GM18909 (cell line): ENCODE results near the gene ZNF598.
A peak's percentile ranks its signal among the peaks of the same experiment; 100 is the strongest.

Source experiments
- ATAC-seq: cut with Tn5 transposase; IDR thresholded peaks from one replicate; pipeline ENCODE4 v1.9.1; 2021; ENCODE audit warnings: mild to moderate bottlenecking; ENCODE audit not compliant: unreplicated experiment, poor library complexity

Gene ZNF598

DNA sequence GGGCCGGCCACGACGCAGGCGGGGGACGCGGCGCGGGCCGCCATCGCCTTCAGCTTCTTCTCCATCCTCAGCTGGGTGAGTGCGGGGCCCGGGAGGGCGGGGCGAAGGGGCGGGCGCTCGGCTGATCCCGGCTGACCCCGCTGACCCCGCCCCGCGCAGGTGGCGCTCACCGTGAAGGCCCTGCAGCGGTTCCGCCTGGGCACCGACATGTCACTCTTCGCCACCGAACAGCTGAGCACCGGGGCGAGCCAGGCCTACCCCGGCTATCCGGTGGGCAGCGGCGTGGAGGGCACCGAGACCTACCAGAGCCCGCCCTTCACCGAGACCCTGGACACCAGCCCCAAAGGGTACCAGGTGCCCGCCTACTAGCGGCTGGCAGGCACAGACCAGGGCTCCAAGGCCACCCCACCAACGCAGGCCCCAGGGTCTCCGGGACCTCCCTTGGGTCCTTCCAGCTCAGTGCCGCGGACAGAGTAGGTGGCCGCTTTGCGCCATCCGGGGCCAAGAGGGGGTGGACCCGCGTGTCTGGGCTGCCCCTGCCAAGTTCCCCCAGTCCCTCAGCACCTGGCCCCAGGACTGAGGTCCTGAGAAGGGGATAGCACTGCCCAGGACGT, 16.8 kb downstream of the ZNF598 start:
- ATAC-seq, result no peak

DNA sequence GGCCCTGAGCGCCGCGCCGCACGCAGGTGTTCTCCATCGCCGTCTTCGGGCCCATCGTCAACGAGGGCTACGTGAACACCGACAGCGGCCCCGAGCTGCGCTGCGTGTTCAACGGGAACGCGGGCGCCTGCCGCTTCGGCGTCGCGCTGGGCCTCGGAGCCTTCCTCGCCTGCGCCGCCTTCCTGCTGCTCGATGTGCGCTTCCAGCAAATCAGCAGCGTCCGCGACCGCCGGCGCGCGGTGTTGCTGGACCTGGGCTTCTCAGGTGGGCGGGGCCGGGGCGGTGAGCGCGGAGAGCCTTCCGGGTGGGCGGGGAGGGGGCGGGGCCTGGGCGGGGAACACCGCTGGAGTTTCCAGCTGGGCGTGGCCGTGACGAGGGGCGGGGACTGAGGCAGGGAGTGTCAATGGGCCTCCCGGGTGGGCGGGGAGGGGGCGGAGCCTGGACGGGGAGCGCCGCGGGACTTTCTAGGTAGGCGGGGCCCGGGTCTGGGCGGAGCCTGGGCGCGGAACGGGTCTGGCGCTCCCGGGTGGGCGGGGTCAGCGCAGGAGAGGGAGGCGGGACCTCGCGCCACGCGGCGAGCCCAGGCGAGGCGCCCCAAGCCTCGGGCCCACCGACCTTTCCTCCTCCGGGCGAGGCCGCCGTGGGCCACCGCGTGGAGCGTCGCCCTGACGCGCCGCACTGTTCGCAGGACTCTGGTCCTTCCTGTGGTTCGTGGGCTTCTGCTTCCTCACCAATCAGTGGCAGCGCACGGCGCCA, 17.5 kb downstream of the ZNF598 start:
- ATAC-seq, result peak; percentile 47

DNA sequence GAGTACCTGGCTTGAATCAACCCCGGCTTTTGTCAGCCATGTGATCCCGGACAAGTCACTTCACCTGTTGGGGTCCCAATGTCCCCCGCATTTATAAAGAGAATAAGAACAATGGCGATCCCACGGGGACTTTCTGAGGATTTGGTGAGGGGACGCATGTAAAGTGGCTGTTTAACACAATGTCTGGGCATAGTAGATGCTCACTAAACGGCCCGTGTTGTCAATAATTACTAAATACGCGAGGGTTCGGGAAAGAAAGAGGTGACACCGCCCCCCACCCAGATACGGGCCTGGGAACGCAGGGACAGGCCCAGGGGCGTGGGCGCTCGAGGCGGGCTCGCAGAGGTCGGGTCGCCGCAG, 18.1 kb downstream of the ZNF598 start:
- peak; percentile 9 for ATAC-seq

DNA sequence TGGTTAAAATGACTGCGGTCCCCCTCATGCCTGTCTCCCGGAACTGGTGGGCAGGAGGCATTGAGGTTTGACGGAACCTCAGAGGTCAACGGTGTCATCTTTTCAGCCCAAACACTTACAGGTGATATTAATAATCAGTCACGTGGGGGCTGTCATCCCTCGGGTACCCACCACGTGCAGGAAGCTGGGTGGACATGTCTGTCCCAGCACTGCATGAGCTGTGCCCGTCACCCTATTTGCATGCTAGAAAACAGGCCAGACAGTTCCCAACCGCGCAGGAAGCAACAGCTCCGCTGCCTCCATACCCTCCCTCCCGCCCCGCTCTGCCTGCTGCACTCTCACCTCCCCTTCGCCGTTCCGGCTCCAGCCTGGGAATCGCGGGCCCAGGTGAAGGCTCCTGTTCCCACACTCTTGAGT, 18.5 kb downstream of the ZNF598 start:
- peak; percentile 34 for ATAC-seq

DNA sequence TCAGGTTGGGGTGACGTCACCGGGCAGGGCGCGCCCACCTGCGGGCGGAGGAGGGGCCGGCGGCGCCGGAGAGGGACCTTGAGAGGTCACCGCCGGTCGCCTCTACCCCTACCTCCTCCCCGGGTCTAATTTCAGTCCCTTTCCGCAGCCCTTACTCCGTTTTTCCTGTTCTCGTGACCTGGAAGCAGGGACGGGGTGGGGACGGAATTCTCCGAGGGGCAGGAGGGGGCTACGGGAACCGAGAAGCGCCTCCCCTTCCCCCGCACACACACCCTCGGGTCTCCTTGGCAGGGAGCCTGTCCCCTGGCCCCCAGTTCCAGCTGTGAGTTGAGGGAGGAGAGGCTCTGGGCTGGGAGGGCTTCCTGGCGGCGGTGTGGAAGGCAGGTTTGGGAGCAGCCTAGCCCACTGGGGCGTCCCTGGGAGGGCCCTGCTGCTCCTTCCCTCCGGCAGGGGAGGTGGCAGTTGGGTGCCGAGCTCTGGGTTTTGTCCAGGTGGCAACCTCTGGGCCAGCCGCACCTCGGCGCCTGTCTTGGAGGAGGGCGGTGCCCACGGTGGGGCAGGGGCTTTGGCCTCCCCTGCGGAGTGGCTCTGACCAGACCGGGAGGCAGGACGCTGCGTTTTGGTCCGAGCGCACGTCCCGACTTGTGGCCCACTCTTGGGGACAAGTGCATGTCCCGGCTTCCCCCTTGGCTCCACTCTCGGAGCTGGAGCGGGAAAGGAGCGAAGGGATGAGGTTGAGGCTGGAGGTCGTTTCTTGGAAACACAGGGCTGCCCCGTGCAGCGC, 19.1 kb downstream of the ZNF598 start:
- no peak for ATAC-seq

DNA sequence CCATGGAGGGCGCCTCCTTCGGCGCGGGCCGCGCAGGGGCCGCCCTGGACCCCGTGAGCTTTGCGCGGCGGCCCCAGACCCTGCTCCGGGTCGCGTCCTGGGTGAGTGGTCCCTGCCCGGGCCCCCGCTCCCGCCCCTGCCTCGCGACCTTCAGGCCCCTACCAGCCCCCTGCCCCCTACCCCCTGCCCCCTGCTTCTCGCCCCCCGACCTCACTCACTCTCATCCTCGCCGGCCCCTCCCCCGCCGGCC, 19.6 kb downstream of the ZNF598 start:
- ATAC-seq, result no peak

DNA sequence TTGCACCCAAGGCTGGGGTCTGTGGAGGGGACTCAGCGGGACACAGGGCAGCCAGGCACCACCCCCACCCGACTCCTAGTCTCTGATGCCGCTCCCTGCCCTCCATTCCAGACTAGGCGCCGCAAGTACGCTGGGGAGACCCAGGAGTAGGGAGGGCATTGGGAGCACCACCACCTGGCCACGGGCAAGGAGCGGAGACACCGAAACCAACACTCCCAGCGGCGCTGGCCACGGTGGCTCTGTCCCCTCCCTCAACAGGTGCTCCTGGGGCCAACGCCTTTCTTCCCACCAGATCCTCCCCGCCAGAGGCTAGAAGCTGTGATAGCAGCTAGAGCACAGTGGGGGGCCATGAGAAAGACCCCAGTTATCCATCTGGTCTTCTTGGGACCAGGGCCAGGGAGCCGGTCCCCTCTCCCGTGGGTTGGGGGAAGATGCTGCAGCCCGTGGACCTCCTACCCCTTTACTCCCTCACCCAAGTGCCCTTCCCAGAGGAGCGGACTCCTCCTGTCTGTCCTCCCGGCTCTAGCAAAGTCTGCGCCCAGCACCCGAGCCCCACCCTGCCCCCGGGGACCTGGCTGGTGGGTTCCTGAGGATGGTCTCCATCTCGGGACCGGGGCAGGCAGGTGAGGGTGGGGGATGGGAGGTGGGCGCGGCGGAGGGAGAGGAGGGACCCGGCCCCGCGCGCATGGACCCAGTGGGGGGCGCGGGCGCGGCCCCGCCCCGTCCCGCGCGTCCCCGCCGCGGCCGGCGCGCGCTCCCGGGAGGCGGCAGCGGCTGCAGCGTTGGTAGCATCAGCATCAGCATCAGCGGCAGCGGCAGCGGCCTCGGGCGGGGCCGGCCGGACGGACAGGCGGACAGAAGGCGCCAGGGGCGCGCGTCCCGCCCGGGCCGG, 20.2 kb downstream of the ZNF598 start, which contains the start of gene SYNGR3:
TSS of gene SYNGR3 (plus strand) at position 762 of the 892 bp plus-strand sequence. CDS start 133 bp downstream, outside the sequence.
- ATAC-seq, result no peak

DNA sequence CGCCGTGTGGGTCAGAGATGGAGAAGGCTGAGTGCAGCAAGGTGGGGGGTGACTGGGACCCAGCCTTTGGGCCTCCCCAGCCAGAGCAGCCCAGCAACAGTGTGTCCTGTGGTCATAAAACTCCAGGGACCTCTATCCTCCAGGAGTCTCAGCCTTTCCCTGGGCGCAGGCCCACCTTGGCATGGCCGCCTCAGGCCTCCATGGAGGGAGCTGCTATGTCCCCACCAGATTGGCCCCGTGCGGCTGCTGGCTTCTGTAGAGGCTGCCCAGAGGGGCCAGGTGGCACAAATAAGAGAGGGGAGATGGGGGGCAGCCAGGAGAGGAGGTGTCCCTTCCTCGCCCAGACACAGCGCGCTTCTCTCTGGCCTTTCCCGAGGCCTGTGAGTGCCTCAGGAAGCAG, 22.4 kb downstream of the ZNF598 start:
- no peak for ATAC-seq

DNA sequence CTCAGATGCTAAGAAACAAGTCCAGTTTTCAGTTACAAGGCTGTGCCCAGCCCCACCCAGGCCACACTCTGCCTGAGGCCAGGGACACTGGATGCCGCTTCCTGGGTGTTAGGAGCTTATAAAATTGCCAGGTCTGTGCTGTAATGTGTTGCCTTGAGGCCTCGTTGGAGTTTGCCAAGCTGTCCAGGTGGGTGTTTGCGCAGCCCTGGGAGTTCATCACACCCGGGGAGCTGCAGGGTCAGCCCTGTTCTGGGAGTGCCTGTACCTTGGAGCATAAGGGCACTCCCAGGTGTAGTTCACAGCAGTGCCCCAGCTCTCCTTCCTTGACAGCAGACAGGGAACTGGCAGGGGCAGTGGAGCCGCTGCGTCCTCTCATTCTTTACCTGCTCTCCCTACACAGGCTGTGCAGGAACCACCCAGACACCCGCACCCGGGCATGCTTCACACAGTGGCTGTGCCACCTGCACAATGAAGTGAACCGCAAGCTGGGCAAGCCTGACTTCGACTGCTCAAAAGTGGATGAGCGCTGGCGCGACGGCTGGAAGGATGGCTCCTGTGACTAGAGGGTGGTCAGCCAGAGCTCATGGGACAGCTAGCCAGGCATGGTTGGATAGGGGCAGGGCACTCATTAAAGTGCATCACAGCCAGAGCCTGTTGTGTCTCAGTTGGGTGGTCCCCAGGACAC, 24.0 kb downstream of the ZNF598 start:
- ATAC-seq, result no peak

DNA sequence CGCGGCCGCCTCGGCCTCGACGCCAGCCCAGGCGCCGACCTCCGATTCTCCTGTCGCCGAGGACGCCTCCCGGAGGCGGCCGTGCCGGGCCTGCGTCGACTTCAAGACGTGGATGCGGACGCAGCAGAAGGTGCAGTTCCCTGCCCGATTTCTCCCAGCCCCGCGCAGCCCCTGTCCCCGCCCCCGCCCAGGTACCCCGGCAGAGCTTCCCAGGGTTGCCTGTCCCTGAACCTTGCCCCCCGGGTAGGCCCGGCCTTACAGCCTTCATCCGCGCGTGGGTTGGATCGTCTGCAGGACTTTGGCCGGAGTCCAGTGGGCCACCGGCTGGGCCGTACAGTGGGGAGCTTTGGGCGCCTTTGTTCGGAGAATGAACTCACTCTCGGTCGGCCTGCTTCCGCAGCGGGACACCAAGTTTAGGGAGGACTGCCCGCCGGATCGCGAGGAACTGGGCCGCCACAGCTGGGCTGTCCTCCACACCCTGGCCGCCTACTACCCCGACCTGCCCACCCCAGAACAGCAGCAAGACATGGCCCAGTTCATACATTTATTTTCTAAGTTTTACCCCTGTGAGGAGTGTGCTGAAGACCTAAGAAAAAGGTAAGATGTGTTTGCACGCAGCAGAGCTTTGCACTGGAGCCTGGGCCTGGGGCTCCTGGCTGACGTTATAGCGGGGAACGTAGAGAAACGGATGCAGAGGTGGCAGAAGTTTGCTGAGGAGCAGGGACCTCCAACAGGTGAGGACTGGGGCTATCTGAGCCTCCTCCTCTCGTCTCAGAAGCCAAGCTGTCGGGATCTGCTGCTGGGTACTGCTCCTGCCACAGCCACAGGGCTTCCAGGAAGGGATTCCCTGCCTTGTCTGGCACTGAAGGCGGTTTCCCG, 25.0 kb downstream of the ZNF598 start:
- ATAC-seq, result no peak

DNA sequence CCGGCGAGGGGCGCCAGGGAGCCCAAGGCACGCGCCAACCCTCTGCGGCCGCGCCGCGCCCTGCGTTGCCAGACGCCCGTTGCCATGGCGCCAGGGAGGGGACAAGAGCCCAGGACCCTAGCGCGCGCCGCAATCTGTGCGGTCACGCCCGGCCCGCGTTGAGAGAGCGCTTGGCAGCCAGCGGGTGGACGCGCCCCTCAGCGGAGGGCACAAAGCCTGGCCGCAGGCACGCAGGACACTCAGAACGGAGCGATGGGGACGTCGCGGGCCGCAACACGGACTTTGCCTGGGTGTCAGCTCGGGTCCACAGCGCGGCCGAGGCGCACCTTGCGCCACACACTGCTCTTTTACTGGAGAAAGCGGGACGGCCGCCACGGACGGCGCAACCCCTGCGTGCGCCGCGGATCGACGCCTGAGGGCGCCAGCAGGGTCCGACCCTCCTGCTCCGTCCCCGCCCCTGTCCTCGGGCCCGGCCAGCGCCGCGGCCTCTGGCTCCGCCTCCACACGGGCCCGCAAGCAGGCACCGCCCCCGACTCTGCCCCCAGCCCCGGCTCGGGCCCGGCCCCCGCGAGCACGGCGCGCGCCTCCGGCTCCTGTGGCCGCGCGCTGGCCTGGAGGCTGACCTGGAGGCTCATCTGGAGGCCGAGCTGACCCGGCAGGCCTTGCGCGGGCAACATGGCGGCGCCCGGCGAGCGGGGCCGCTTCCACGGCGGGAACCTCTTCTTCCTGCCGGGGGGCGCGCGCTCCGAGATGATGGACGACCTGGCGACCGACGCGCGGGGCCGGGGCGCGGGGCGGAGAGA, 25.9 kb downstream of the ZNF598 start, which contains the start of gene GFER:
TSS of gene GFER (plus strand) at position 650 of the 803 bp plus-strand sequence. CDS start at position 676, 26 bp downstream.
- ATAC-seq, result peak; percentile 83

DNA sequence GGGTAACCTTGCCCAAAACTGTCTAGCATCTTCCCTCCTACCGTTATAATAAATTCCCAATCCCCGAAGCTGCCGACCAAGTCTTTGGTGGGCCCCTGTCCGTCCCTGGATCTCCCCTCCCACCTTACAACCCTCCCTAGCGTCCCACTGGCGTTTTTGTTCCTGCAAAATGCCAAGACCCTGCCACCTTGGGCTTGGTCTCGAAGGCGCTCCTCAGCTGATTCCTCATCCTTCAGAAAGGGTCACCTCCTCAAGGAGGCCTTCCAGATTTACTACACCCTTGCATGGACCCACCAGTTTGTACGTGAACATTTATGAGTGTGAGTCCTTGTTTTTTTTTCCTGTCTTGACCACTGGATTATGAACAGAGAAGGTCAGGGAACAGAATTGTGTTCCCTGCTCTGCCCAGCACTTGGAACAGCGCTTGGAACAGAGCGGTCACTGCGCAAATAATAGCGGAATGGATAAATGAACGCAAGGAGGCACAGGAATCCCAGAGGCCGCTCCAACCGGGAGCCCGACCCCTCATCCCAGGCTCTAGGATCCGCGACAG, 26.6 kb downstream of the ZNF598 start:
- ATAC-seq, result no peak

DNA sequence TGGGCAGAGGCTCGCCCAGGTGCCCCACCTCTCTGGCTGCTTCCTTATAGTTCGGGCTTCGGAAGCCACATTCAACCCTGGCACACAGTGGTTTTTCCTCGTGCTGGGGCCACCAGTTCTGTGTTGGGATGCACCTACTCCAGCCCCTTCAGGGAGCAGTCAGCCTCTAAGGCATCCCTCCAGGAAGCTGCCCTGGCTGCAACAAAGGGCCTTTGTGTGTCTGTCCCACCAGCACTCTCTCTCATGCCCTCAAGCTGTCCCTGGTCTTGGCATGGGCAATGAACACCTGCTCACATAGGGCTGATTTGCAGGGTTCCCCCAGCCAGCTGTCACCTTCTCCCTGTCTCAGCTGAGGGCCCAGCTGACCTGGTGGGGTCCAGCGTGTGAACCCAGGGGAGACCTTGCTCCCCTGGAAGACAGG, 27.6 kb downstream of the ZNF598 start:
- ATAC-seq, result no peak

DNA sequence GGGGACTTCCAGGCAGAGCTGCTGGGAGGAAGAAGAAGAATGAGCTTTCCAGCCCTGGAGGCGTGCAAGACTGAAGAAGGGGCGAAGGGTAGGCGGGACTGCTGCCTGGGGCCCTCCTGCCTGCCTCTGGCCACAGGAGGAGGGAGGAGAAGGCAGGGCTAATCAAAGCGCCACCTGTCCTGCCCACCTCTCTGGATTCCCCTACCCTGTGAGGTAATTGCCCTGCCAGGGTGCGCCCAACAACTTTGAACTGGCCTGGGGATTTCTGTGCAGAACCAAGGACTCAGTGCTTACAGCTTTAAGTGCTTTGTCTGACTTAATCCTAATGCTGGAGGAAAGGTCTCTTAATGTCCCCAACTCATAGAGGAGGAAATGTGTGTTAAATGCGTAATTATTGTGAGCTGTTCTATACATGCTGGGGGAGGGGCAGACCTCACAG, 28.2 kb downstream of the ZNF598 start, which contains the start of gene NOXO1:
TSS of gene NOXO1 (minus strand) at position 72 of the 439 bp plus-strand sequence. CDS start 290 bp downstream, outside the sequence.
- no peak for ATAC-seq

DNA sequence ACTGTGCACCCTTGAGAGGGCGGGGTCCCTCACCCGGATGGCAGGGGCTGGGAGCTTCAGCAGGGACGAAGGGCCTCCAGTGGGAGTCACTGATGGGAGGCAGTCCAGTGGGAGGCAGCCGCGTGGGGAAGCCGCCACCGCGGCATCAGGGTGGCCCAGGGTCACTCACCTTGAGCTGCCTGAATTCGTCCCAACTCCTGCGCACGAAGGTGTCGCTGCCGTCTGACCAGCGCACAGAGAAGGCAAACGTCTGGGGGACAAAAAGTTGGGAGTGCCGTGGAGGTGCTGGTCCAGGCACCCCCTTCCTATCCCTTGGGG, 28.9 kb downstream of the ZNF598 start:
- ATAC-seq, result no peak

DNA sequence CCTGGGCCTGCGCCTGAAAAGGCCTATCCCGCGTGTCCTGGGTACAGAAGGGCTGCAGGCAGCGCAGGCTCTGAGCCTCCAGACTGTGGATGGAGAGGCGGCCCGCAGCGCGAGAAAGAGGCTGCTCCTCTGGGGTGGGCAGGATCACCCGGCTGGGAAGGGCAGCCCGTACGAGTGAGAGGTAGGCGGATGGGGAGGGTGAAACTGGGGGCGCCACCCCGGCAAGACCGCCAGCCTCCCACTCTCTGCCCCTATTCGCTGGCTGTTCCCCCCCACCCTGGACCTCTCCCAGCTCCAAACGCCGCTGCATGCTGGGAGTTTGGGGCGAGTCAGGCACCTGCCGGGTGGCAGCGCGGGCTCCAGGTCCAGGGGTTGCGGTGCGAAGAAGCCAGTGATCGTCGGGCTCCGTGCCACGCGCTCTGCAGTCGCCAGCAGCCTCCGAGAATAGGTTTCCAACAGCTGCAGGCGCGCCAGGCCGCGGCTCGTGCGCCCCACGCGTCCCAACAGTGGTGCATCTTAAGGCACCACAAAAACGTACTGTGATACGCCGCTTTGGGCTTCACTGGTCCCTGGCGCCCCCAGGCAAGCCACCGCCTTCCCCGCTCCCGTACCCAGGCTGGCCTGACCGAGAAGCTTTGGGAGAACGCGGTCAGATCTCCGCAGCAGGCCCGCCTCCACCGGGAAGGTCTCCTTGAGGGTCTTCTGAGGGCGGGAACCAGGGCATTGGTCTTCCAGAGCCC, 29.4 kb downstream of the ZNF598 start:
- no peak for ATAC-seq
